Lung microvascular endothelial cell (primary cell): ENCODE results near the gene UNC119B. TPM values are rescaled to one million over a fixed set of nuclear protein-coding genes. Genes with fewer than 3 reads are reported as not detected.

Experiments used
- DNase-seq, 2 donors: peaks; one replicate each; pipeline versions ENCODE4 v3.0.0 to v3.0.0-alpha.2; 2010; ENCODE audit warnings: low read depth in 2 of 2
- total RNA-seq: library from RNA; depleted of rRNA; stranded (reverse); fragments of >200 nt; gene quantifications from 2 replicates; pipeline ENCODE4 v1.2.1, GENCODE V29; 2014

UNC119B gene
- total RNA-seq, 1 donor from 2014 or later = 14.3 TPM

DNA sequence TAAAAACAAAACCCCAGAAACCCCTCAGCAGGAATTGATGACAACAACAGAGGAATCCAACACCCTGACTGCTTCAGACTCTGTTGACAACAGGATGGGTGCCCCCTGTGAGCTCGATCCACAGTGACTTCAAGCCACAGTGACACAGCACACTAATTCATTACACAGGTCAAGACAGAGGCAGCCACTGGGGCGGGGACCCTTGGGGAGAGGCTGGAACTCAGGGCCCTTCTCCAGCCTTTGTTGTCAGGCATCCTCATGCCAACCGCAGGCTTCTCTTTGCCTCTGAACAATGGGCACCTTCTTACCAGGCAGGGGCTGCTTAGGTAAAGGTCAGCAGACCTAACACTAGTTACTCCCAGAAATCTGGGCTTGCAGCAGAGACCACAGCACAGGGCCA lies 53.0 kb downstream of the UNC119B start:
- DNase-seq = no peak

DNA sequence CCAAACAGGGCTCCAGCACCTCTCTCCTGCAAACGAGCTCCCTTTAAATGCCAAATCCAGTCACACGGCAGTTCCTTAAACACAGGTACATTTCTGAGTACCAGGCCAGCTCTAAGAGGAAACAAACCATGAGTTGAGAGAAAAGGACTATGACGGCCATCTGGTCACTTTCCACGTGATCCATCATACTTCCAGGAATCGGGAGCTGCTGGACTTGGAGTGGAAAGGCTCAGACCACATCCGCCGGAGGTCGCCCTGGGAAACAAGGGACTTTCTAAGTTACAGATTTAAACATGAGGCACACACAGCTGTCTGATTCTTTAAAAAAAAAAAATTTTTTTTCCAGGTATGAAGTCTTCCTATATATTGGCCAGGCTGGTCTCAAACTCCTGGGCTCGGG lies 54.6 kb downstream of the UNC119B start:
- DNase-seq = no peak

DNA sequence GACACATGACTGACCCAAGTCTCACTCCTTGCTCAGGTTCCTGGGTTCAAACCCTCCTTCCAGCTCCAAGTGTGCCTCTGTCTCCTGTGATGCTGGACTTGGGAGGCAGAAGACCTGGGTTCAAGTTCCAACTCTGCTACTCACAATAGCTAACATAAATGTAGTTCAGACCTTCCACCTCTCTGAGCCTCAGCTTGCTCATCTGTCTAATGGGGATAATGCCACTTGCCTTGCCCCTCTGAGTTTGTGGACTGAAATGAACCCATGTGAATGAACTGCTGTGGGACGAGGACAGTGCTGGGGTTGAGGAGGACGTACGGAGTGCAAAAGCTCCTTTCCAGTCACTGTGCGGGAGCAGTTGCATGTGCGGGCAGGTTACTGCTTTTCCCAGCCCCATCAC lies 56.3 kb downstream of the UNC119B start:
- DNase-seq = no peak

DNA sequence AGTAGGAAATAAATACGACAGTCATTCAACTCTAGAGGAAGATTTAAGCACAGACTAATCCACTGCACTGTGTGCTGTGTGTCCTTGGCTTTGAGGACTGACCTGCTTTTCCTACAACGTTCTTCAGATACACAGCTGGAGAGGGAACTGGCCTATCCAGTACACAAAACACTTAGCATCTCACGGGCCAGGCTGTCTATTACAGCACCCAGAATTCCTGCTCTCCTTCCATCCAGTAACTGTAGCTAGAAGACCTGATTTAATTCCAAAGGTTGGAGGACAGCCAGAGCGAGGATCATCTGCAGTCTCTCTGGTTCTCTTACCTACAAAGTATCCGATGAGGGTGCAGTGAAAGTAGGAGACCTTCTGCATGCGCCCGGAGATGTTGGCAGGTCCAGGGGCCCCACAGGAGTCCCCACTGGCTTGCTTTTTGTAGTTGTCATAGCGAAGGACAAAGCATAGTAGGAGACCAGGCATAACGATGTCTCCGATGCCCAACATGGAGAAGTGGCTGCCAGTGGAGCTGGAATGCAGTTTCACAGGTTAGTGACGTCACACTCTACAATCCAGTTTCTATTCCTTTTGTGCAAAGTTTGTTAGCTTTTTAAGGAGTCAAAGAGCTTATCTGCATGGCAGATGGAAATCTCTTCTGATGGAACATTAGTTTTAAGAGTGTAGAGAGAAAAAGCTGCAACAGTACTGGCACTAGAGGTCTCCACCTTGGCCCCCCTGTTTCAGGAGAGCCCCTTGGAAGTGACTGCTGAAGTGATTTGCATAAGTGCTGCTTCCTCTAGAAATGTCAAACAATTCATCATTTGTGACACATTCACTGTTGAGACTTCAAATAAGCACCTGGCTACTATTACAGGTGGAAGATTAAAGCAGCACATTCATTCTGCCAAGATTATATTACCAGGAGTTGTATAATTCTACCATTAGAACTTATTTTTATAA lies 57.1 kb downstream of the UNC119B start:
- DNase-seq = no peak

DNA sequence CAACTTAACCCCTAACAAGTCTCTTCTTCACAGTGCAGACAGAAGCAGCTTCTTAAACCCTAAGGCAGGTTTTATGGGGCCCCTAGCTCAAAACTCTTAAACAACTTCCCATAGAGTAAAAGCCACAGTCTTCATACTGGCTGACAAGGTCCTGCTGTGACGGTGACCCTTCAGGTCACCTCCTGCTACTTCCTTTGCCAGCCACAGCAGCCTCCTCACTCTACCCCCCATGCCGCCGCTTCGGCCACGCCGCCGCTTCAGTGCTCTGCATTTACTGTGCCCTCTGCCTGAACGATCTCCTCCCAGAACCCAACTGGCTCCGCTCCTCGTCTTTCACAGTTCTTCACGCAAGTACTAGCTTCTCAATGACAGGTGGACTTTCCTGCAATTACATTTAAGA lies 60.8 kb downstream of the UNC119B start:
- DNase-seq = no peak

Other genes with a start within 250 kb of the UNC119B start
- 220 and 239 TPM in 2 replicates for gene SRSF9, start 240.7 kb upstream of the UNC119B start, total RNA-seq
- 189 and 344 TPM in 2 replicates for gene DYNLL1, start 214.3 kb upstream of the UNC119B start, total RNA-seq
- 19.0 and 21.8 TPM in 2 replicates for gene COQ5, start 181.3 kb upstream of the UNC119B start, total RNA-seq
- 90.2 and 127 TPM in 2 replicates for gene RNF10, start 176.1 kb upstream of the UNC119B start, total RNA-seq
- gene POP5, start 129.1 kb upstream of the UNC119B start, total RNA-seq = 19.8 and 23.6 TPM in 2 replicates
- gene CABP1, start 69.8 kb upstream of the UNC119B start, total RNA-seq = under 0.01 TPM in 1 of 2 replicates, not detected in the other
- 27.4 and 32.0 TPM in 2 replicates for gene MLEC, start 23.3 kb upstream of the UNC119B start, total RNA-seq
- 21.4 and 23.0 TPM in 2 replicates for gene ACADS, start 15.4 kb downstream of the UNC119B start, total RNA-seq
- 3.5 and 6.0 TPM in 2 replicates for gene SPPL3, start 193.9 kb downstream of the UNC119B start, total RNA-seq